OCI-LY3 (cell line): ENCODE measurements around the gene ASIC3.

Experiments
- H2AFZ ChIP-seq: fragments of 200-600, 300-600 bp; shearing (Covaris generic); 2 replicates; pipeline ENCODE4 v1.6.0; 2014; ENCODE audit warnings: antibody characterized with exemption, low read depth, low read length
- H3K27ac ChIP-seq: fragments of 200-600, 300-600 bp; sonication (generic); 2 replicates; pipeline ENCODE4 v1.5.1; 2014; ENCODE audit warnings: mild to moderate bottlenecking, low read length, moderate library complexity, mixed read lengths
- H3K27me3 ChIP-seq: fragments of 200-600, 300-600 bp; sonication (generic); 2 replicates; pipeline ENCODE4 v1.6.1; 2014; ENCODE audit warnings: low read depth, low read length, mixed read lengths
- H3K36me3 ChIP-seq: fragments of 200-600, 300-600 bp; sonication (generic); replicated peaks from 2 replicates; pipeline ENCODE3; 2014; ENCODE audit warnings: low read depth, low read length, mixed read lengths
- H3K4me1 ChIP-seq: fragments of 300-600, 200-600 bp; sonication (generic); 2 replicates; pipeline ENCODE4 v1.6.1; 2014; ENCODE audit warnings: low read length, mixed read lengths
- H3K4me2 ChIP-seq: fragments of 200-600, 300-600 bp; sonication (generic); 2 replicates; pipeline ENCODE4 v1.6.1; 2014; ENCODE audit warnings: low read length, mixed read lengths
- H3K4me3 ChIP-seq: fragments of 300-600, 200-600 bp; sonication (generic); 2 replicates; pipeline ENCODE4 v1.5.1; 2014; ENCODE audit warnings: antibody characterized with exemption, mild to moderate bottlenecking, low read length, moderate library complexity
- H3K79me2 ChIP-seq: fragments of 300-600, 200-600 bp; shearing (Covaris generic); 2 replicates; pipeline ENCODE4 v1.6.1; 2014; ENCODE audit warnings: mild to moderate bottlenecking, low read length, mixed read lengths
- H3K9ac ChIP-seq: fragments of 300-600, 200-600 bp; shearing (Covaris generic); 2 replicates; pipeline ENCODE4 v1.6.0; 2014; ENCODE audit warnings: mild to moderate bottlenecking, low read length, moderate library complexity
- H3K9me3 ChIP-seq: fragments of 200-600, 300-600 bp; shearing (Covaris generic); 2 replicates; pipeline ENCODE4 v1.6.1; 2014; ENCODE audit warnings: low read length, mixed read lengths; ENCODE audit not compliant: insufficient read depth
- H4K20me1 ChIP-seq: fragments of 200-600, 300-600 bp; sonication (generic); 2 replicates; pipeline ENCODE4 v1.6.1; 2016; ENCODE audit warnings: low read length, mixed read lengths; ENCODE audit not compliant: insufficient read depth
- EZH2phosphoT487 ChIP-seq: fragments of 200-600 bp; shearing (Covaris generic); IDR thresholded peaks from 2 replicates; pipeline ENCODE4 v1.6.1; 2018; ENCODE audit warnings: antibody characterized with exemption, mixed run types, low read depth
- TF ChIP-seq, protein P1 (sequence below): fragments of 200-600, 300-600 bp; sonication (generic); IDR thresholded peaks from 2 replicates; pipeline ENCODE4 v1.5.1; 2014; ENCODE audit warnings: antibody characterized with exemption, low read length, low read depth

ASIC3 gene

GRCh38 chr7:151007469-151007898, 40.8 kb upstream of the ASIC3 start:
- Histone ChIP-seq H4K20me1 (no peaks in the 10 kb centered on the region), H3K9ac (no peak overlapping the region), H3K36me3 (no peaks in the 10 kb centered on the region), H3K27me3 (peaks cover 2% of the 10 kb centered on the region; the same call in 1 of the 2 replicates), H3K4me3 (no peak overlapping the region), H3K9me3 (no peaks in the 10 kb centered on the region), H2AFZ (no peak overlapping the region), H3K4me1 (no peaks in the 10 kb centered on the region), H3K4me2 (no peak overlapping the region), H3K27ac (no peak overlapping the region), H3K79me2 (no peaks in the 10 kb centered on the region)
- TF ChIP-seq, protein P1, sequence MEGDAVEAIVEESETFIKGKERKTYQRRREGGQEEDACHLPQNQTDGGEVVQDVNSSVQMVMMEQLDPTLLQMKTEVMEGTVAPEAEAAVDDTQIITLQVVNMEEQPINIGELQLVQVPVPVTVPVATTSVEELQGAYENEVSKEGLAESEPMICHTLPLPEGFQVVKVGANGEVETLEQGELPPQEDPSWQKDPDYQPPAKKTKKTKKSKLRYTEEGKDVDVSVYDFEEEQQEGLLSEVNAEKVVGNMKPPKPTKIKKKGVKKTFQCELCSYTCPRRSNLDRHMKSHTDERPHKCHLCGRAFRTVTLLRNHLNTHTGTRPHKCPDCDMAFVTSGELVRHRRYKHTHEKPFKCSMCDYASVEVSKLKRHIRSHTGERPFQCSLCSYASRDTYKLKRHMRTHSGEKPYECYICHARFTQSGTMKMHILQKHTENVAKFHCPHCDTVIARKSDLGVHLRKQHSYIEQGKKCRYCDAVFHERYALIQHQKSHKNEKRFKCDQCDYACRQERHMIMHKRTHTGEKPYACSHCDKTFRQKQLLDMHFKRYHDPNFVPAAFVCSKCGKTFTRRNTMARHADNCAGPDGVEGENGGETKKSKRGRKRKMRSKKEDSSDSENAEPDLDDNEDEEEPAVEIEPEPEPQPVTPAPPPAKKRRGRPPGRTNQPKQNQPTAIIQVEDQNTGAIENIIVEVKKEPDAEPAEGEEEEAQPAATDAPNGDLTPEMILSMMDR, result no peak
- no peak for TF ChIP-seq EZH2phosphoT487

- no peaks in the 10 kb centered on the region for H4K20me1 ChIP-seq
- no peaks in the 10 kb centered on the region for H3K4me1 ChIP-seq
- no peaks in the 10 kb centered on the region for H3K36me3 ChIP-seq
- no peaks in the 10 kb centered on the region for H3K79me2 ChIP-seq
- H3K9me3 ChIP-seq, result no peaks in the 10 kb centered on the region
- no peak overlapping the region for H3K4me3 ChIP-seq
- no peak overlapping the region for H3K4me2 ChIP-seq
- peaks cover 2% of the 10 kb centered on the region; the same call in 1 of the 2 replicates for H3K27me3 ChIP-seq
- TF ChIP-seq, protein P1, result no peak
- TF ChIP-seq EZH2phosphoT487, result no peak
- H3K9ac ChIP-seq, result no peak overlapping the region
- H2AFZ ChIP-seq, result no peak overlapping the region
- no peak overlapping the region for H3K27ac ChIP-seq
Measured at GRCh38 chr7:151008143-151008510, 40.2 kb upstream of the ASIC3 start.

DNA sequence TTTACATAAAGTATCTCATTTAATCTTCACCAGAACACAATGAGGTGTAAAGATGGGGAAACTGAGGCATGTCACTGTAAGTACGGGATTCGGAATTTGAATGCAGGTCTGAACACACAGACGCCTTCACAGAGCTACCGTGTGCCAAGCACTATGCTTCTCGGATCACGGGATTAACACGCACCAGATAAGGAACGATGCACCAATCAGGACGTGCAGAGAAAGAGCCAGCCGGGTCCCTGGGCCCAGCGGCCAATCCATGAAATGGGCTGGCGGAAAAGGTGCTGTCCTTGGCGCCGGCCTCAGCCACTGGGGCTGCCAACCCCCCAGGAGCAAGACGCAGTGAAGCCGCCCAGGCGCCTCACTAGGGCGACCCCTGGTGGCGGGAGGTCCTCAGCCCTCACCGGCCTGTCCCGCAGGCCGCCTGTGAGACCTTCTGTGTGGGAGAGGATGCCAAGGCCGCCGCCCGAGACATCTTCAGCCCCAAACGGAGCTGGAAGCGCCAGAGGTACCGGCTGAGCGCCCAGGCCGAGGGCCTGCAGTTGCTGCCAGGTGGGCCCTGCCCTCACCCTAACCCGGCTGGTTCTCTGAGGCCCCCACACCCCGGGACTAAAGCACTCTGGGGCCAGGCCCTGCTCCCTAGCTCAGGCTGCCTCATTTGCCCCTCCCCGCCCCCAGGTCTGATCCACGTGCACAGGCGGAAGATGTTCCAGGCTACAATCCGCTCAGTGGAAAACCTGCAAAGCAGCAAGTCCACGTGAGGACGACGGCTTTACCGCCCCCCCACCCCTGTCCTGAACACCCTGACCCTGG, 39.6 kb upstream of the ASIC3 start:
- no peak overlapping the region for H3K4me3 ChIP-seq
- H3K79me2 ChIP-seq, result no peaks in the 10 kb centered on the region
- peaks cover 2% of the 10 kb centered on the region; the same call in 1 of the 2 replicates for H3K27me3 ChIP-seq
- no peak overlapping the region for H3K27ac ChIP-seq
- no peaks in the 10 kb centered on the region for H4K20me1 ChIP-seq
- no peaks in the 10 kb centered on the region for H3K4me1 ChIP-seq
- no peak overlapping the region for H2AFZ ChIP-seq
- TF ChIP-seq EZH2phosphoT487, result no peak
- TF ChIP-seq, protein P1, result peak; percentile 49
- no peak overlapping the region for H3K9ac ChIP-seq
- no peaks in the 10 kb centered on the region for H3K9me3 ChIP-seq
- H3K4me2 ChIP-seq, result no peak overlapping the region
- H3K36me3 ChIP-seq, result no peaks in the 10 kb centered on the region

DNA sequence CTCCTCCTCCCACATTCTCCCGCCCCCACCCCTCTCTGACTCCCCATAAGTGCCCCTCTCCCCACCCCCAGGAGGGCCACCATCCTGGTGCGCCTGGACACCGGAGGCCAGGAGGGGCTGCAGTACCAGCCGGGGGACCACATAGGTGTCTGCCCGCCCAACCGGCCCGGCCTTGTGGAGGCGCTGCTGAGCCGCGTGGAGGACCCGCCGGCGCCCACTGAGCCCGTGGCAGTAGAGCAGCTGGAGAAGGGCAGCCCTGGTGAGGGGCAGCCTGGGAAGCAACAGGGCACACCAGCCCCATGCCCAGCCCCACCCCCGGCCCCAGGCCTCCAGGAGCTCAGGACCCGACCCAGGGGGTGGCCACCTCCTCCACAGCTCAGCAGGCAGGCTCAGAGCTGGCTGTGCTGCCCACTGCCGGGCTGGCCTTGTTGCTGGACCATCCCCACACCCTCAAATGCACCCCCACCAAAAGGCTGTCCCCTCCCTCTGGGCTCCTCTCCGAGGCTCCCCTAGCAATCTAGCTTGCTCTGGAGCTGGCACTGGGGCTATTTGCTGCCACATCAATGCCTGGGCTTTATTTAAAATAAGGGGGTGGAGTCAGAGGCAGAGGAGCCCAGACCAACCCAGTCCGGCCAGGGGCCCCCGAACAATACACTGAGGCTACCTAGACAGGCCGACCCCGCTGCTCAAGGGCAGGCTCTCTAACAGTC, 38.8 kb upstream of the ASIC3 start:
- Histone ChIP-seq H3K27ac (no peak overlapping the region), H3K79me2 (no peaks in the 10 kb centered on the region), H4K20me1 (no peaks in the 10 kb centered on the region), H3K27me3 (peaks cover under 1% of the 10 kb centered on the region; the same call in 1 of the 2 replicates), H2AFZ (no peak overlapping the region), H3K36me3 (no peaks in the 10 kb centered on the region), H3K9me3 (no peaks in the 10 kb centered on the region), H3K9ac (no peak overlapping the region), H3K4me1 (no peaks in the 10 kb centered on the region), H3K4me3 (no peak overlapping the region), H3K4me2 (no peak overlapping the region)
- no peak for TF ChIP-seq EZH2phosphoT487
- TF ChIP-seq, protein P1, result no peak
